HG03469 (cell line): ENCODE measurements around the gene AQP6.

Experiments used
- ATAC-seq: cut with Tn5 transposase; IDR thresholded peaks from one replicate; pipeline ENCODE4 v1.9.1; 2021; ENCODE audit warnings: mild to moderate bottlenecking, moderate library complexity, moderate number of reproducible peaks; ENCODE audit not compliant: unreplicated experiment

Gene AQP6

GRCh38 chr12:49955899-49956662 lies 16.7 kb upstream of the AQP6 start:
- ATAC-seq, result no peak

GRCh38 chr12:49956663-49957569 lies 15.8 kb upstream of the AQP6 start:
- ATAC-seq, result no peak

GRCh38 chr12:49957570-49957967 lies 15.2 kb upstream of the AQP6 start:
- ATAC-seq, result no peak

- ATAC-seq, result no peak
These were observed 12.9 kb upstream of the AQP6 start for GRCh38 chr12:49959685-49960473.

GRCh38 chr12:49960474-49961110 lies 12.2 kb upstream of the AQP6 start:
- no peak for ATAC-seq

- ATAC-seq, result no peak
These were observed 11.4 kb upstream of the AQP6 start, which contains the start of gene AQP5 for GRCh38 chr12:49961111-49961922. AQP5 (plus strand) TSS chr12:49961872; CDS start chr12:49962018, 146 bp downstream.

- no peak for ATAC-seq
These were observed 10.6 kb upstream of the AQP6 start for GRCh38 chr12:49961993-49962764.

- no peak for ATAC-seq
These were observed 9.6 kb upstream of the AQP6 start for GRCh38 chr12:49962861-49963765.

GRCh38 chr12:49963976-49964815 lies 8.6 kb upstream of the AQP6 start:
- ATAC-seq, result no peak

- no peak for ATAC-seq
These were observed 7.7 kb upstream of the AQP6 start for GRCh38 chr12:49964849-49965624.

- ATAC-seq, result no peak
These were observed 6.9 kb upstream of the AQP6 start for GRCh38 chr12:49965836-49966235.

- ATAC-seq, result no peak
These were observed 6.2 kb upstream of the AQP6 start for GRCh38 chr12:49966511-49967041.

- ATAC-seq, result no peak
These were observed 5.5 kb upstream of the AQP6 start for GRCh38 chr12:49967042-49967776.

GRCh38 chr12:49967777-49968250 lies 4.9 kb upstream of the AQP6 start:
- no peak for ATAC-seq

- no peak for ATAC-seq
These were observed 4.3 kb upstream of the AQP6 start for GRCh38 chr12:49968471-49968870.
